GM23338 (cell line): ENCODE measurements around the gene YIPF6. TPM values are rescaled to one million over a fixed set of nuclear protein-coding genes. Genes with fewer than 3 reads are reported as not detected.

Source experiments
- ATAC-seq: fragments of 200-7000 bp; cut with Tn5 transposase; 3 replicates; pipeline ENCODE4 v1.9.1; 2020
- DNase-seq: peaks from one replicate; pipeline ENCODE4 v3.0.0-alpha.2; 2015; ENCODE audit warnings: low spot score
- H2AFZ ChIP-seq: fragments of 200-600 bp; sonication (generic); 2 replicates; pipeline ENCODE4 v1.8.0; 2016; ENCODE audit warnings: antibody characterized with exemption, mild to moderate bottlenecking, moderate library complexity
- H3F3A ChIP-seq: fragments of 200-600 bp; sonication (generic); replicated peaks from 2 replicates; pipeline ENCODE4 v1.8.0; 2017; ENCODE audit warnings: antibody characterized with exemption, mixed run types, low read depth
- H3K27ac ChIP-seq: fragments of 200-600 bp; sonication (generic); 2 replicates; pipeline ENCODE4 v1.6.1; 2016; ENCODE audit warnings: low read depth
- H3K27me3 ChIP-seq: fragments of 200-600 bp; sonication (generic); 2 replicates; pipeline ENCODE4 v1.8.0; 2016; ENCODE audit warnings: mild to moderate bottlenecking, mixed run types, moderate library complexity; ENCODE audit not compliant: insufficient read depth
- H3K36me3 ChIP-seq: fragments of 200-600 bp; sonication (generic); 2 replicates; pipeline ENCODE4 v1.8.0; 2016; ENCODE audit warnings: mild to moderate bottlenecking; ENCODE audit not compliant: insufficient read depth
- H3K4me1 ChIP-seq: fragments of 200-600 bp; sonication (generic); 2 replicates; pipeline ENCODE4 v1.8.0; 2016; ENCODE audit warnings: mild to moderate bottlenecking, moderate library complexity; ENCODE audit not compliant: insufficient read depth
- H3K4me2 ChIP-seq: fragments of 200-600 bp; sonication (generic); 2 replicates; pipeline ENCODE4 v1.7.1; 2017; ENCODE audit warnings: mixed run types
- H3K4me3 ChIP-seq: fragments of 200-600 bp; sonication (generic); 2 replicates; pipeline ENCODE4 v1.6.1; 2016; ENCODE audit warnings: mixed run types
- H3K79me2 ChIP-seq: fragments of 200-600 bp; sonication (generic); replicated peaks from 2 replicates; pipeline ENCODE4 v1.8.0; 2017; ENCODE audit warnings: mild to moderate bottlenecking; ENCODE audit not compliant: insufficient read depth
- H3K9me2 ChIP-seq: fragments of 200-600 bp; sonication (generic); 2 replicates; pipeline ENCODE4 v1.8.0; 2017; ENCODE audit not compliant: insufficient read depth
- H4K20me1 ChIP-seq: fragments of 200-600 bp; sonication (generic); replicated peaks from 2 replicates; pipeline ENCODE4 v1.8.0; 2017; ENCODE audit warnings: mild to moderate bottlenecking; ENCODE audit not compliant: insufficient read depth
- H3K27ac Mint-ChIP-seq: 2 replicates; pipeline ENCODE4 v1.8.0; 2020; ENCODE audit warnings: inconsistent platforms, mild to moderate bottlenecking, moderate library complexity, mixed read lengths
- H3K27me3 Mint-ChIP-seq: 3 replicates; pipeline ENCODE4 v1.8.0; 2022; ENCODE audit warnings: low read depth, mild to moderate bottlenecking, moderate library complexity, mixed read lengths, inconsistent platforms; ENCODE audit not compliant: insufficient read depth, poor library complexity
- H3K36me3 Mint-ChIP-seq: 3 replicates; pipeline ENCODE4 v1.8.0; 2021; ENCODE audit warnings: low read depth, mild to moderate bottlenecking, inconsistent platforms, moderate library complexity, mixed read lengths
- H3K4me1 Mint-ChIP-seq: 3 replicates; pipeline ENCODE4 v1.8.0; 2020; ENCODE audit warnings: mild to moderate bottlenecking, inconsistent platforms, mixed read lengths
- H3K4me3 Mint-ChIP-seq: 3 replicates; pipeline ENCODE4 v1.8.0; 2021; ENCODE audit warnings: moderate library complexity, mild to moderate bottlenecking, inconsistent platforms, mixed read lengths
- H3K9me3 Mint-ChIP-seq: 3 replicates; pipeline ENCODE4 v1.8.0; 2020; ENCODE audit warnings: moderate library complexity, mild to moderate bottlenecking, inconsistent platforms, mixed read lengths
- CREB1 ChIP-seq: fragments of 250-450 bp; sonication (Bioruptor Pico); IDR thresholded peaks from 2 replicates; pipeline ENCODE4 v1.5.0; 2020; ENCODE audit warnings: low read depth, mild to moderate bottlenecking, moderate library complexity
- CTCF ChIP-seq, 2 experiments: fragments of 200-600 bp in 1 of 2; sonication (generic) in 1 of 2; conservative IDR thresholded peaks; 2 replicates each; pipeline versions ENCODE4 v1.5.1 to v1.6.1; 2016 to 2017; ENCODE audit warnings: antibody characterized with exemption in 2 of 2, low read depth in 2 of 2, mild to moderate bottlenecking in 2 of 2, moderate library complexity in 1 of 2
- ETS1 ChIP-seq: IDR thresholded peaks from 2 replicates; pipeline ENCODE4 v1.6.1; 2016; ENCODE audit warnings: antibody characterized with exemption
- EZH2 ChIP-seq: fragments of 200-600 bp; sonication (generic); IDR thresholded peaks from one replicate; pipeline ENCODE4 v1.8.0; 2017; ENCODE audit warnings: antibody characterized with exemption, mild to moderate bottlenecking, low read depth; ENCODE audit not compliant: unreplicated experiment
- EZH2phosphoT487 ChIP-seq: fragments of 200-600 bp; sonication (generic); IDR thresholded peaks from one replicate; pipeline ENCODE4 v1.8.1; 2018; ENCODE audit warnings: antibody characterized with exemption; ENCODE audit not compliant: unreplicated experiment
- JUNB ChIP-seq: IDR thresholded peaks from one replicate; pipeline ENCODE4 v1.6.1; 2016; ENCODE audit warnings: antibody characterized with exemption; ENCODE audit not compliant: unreplicated experiment
- POLR2AphosphoS5 ChIP-seq: IDR thresholded peaks from 2 replicates; pipeline ENCODE4 v1.6.1; 2016; ENCODE audit warnings: antibody characterized with exemption, low read depth
- STAT1 ChIP-seq: IDR thresholded peaks from one replicate; pipeline ENCODE4 v1.6.1; 2016; ENCODE audit warnings: antibody characterized with exemption; ENCODE audit not compliant: unreplicated experiment
- ZNF114 ChIP-seq: fragments of 250-450 bp; sonication (Bioruptor Pico); IDR thresholded peaks from 2 replicates; pipeline ENCODE4 v1.5.0; 2020; ENCODE audit warnings: mild to moderate bottlenecking, moderate library complexity
- ZNF331 ChIP-seq: fragments of 250-450 bp; sonication (Bioruptor Pico); IDR thresholded peaks from 2 replicates; pipeline ENCODE4 v1.5.0; 2020; ENCODE audit warnings: low read depth, mild to moderate bottlenecking, moderate library complexity
- polyA plus RNA-seq: library from polyadenylated mRNA; unstranded; fragments of >200 nt; fragmentation: Nextera tagmentation; extraction: Ambion mirVana; gene quantifications from 2 replicates; pipeline ENCODE4 v1.2.1, GENCODE V29; 2016
- total RNA-seq: library from RNA; depleted of rRNA; stranded (reverse); fragments of >200 nt; shearing (Covaris generic); gene quantifications from 2 replicates; pipeline ENCODE4 v1.2.3, GENCODE V29; 2014

Gene YIPF6
- total and polyA plus RNA-seq, 2 experiments from 2014 or later: 37.1 to 40.5 TPM

GRCh38 chrX:68570598-68570997 lies 71.7 kb downstream of the YIPF6 start (continued):
- TF ChIP-seq CTCF (conservative IDR thresholded peaks at IDR 0.05; ENCODE audit: low read depth in 2 of 2): no peak
- no peak for TF ChIP-seq POLR2AphosphoS5
- no peak for TF ChIP-seq EZH2phosphoT487
- no peak for TF ChIP-seq STAT1

- H3K27ac ChIP-seq: no peak overlapping the region
- no peak overlapping the region for H3K27ac Mint-ChIP-seq
- H4K20me1 ChIP-seq: no peaks in the 10 kb centered on the region
- no peaks in the 10 kb centered on the region for H3K36me3 Mint-ChIP-seq
- no peaks in the 10 kb centered on the region for H3K4me1 Mint-ChIP-seq
- H3K9me3 Mint-ChIP-seq: no peaks in the 10 kb centered on the region; the same call in 2 of the 3 replicates
- H3K27me3 Mint-ChIP-seq: peaks cover 4% of the 10 kb centered on the region
- H3K27me3 ChIP-seq: no peaks in the 10 kb centered on the region
- H3K79me2 ChIP-seq: no peaks in the 10 kb centered on the region
- H3K9me2 ChIP-seq: no peaks in the 10 kb centered on the region
- no peaks in the 10 kb centered on the region for H3K36me3 ChIP-seq
- no peaks in the 10 kb centered on the region for H3K4me1 ChIP-seq
- no peak for ATAC-seq
- no peaks in the 10 kb centered on the region for H3F3A ChIP-seq
- no peak overlapping the region for H2AFZ ChIP-seq
- TF ChIP-seq EZH2 (no peak), ZNF331 (CRISPR knock-in tag) (no peak), CTCF (conservative IDR thresholded peaks at IDR 0.05; ENCODE audit: low read depth in 2 of 2) (no peak), ZNF114 (CRISPR knock-in tag) (no peak), JUNB (no peak)
- no peak for DNase-seq
- no peak overlapping the region for H3K4me3 Mint-ChIP-seq
- no peak overlapping the region for H3K4me2 ChIP-seq
- H3K4me3 ChIP-seq: no peak overlapping the region
These were observed 72.4 kb downstream of the YIPF6 start for GRCh38 chrX:68571292-68571609.

GRCh38 chrX:68571610-68572311 lies 72.9 kb downstream of the YIPF6 start:
- H3K27me3 Mint-ChIP-seq: peaks cover 4% of the 10 kb centered on the region
- H3K27ac Mint-ChIP-seq: no peak overlapping the region
- Histone ChIP-seq H3K27me3 (no peaks in the 10 kb centered on the region), H3K79me2 (no peaks in the 10 kb centered on the region), H3K4me3 (no peak overlapping the region), H3K9me2 (no peaks in the 10 kb centered on the region), H3K36me3 (no peaks in the 10 kb centered on the region), H4K20me1 (no peaks in the 10 kb centered on the region), H3K4me2 (no peak overlapping the region), H2AFZ (no peak overlapping the region), H3K27ac (no peak overlapping the region), H3K4me1 (no peaks in the 10 kb centered on the region), H3F3A (no peaks in the 10 kb centered on the region)
- no peak for DNase-seq
- no peaks in the 10 kb centered on the region for H3K36me3 Mint-ChIP-seq
- H3K9me3 Mint-ChIP-seq: no peaks in the 10 kb centered on the region; the same call in 2 of the 3 replicates
- no peak for ATAC-seq
- H3K4me1 Mint-ChIP-seq: no peaks in the 10 kb centered on the region
- H3K4me3 Mint-ChIP-seq: no peak overlapping the region
- no peak for TF ChIP-seq CREB1 (CRISPR knock-in tag)
- no peak for TF ChIP-seq JUNB
- no peak for TF ChIP-seq ETS1
